B cell (primary cell): ENCODE results near the gene ITSN1. TPM values are rescaled to one million over a fixed set of nuclear protein-coding genes. Genes with fewer than 3 reads are reported as not detected.

Experiments used
- ATAC-seq: fragments of 200-7000 bp; cut with Tn5 transposase; one replicate; pipeline ENCODE4 v1.10.0; 2021; ENCODE audit warnings: low read depth, mild to moderate bottlenecking, moderate number of reproducible peaks, moderate library complexity
- CTCF ChIA-PET: fragments of 350-600 bp; sonication (Branson Sonifier 250); formaldehyde crosslinking; loops from one replicate; lab custom pipeline; 2021; ENCODE audit warnings: antibody characterized with exemption, inconsistent platforms; lab: Charles Lee
- POLR2A ChIA-PET: fragments of 350-600 bp; sonication (Branson Sonifier 250); formaldehyde crosslinking; loops from one replicate; lab custom pipeline; 2021; ENCODE audit warnings: antibody characterized with exemption; lab: Charles Lee
- DNase-seq: peaks from one replicate; pipeline ENCODE4 v3.0.0; 2013
- H2AFZ ChIP-seq: 2 replicates; pipeline ENCODE4 v1.6.1; 2012; ENCODE audit warnings: mild to moderate bottlenecking, low read depth, low read length; ENCODE audit not compliant: insufficient read depth, poor library complexity, severe bottlenecking
- H3K27ac ChIP-seq, 2 donors: 1 replicate in 1 of 2; 2 replicates in 1 of 2; pipeline ENCODE4 v1.5.1; 2012 to 2013; ENCODE audit warnings: low read length in 2 of 2, mild to moderate bottlenecking in 2 of 2, moderate library complexity in 1 of 2
- H3K27me3 ChIP-seq, 4 experiments: fragments of 200-600 bp in 1 of 4; sonication (generic) in 1 of 4; replicated peaks in 1 of 4; 1 replicate in 2 of 4; 2 replicates in 2 of 4; pipeline versions ENCODE4 v1.6.1 to v1.7.0; 2013 to 2016; ENCODE audit warnings: low read length in 3 of 4, mild to moderate bottlenecking in 2 of 4, mixed read lengths in 1 of 4, moderate library complexity in 1 of 4; ENCODE audit not compliant: insufficient read depth in 4 of 4, control insufficient read depth in 3 of 4; ENCODE audit errors: control extremely low read depth in 1 of 4
- H3K36me3 ChIP-seq, 2 experiments: replicated peaks in 1 of 2; 1 replicate in 1 of 2; 2 replicates in 1 of 2; pipeline versions ENCODE4 v1.6.1 to v1.7.1; 2013; ENCODE audit warnings: low read length in 1 of 2; ENCODE audit not compliant: insufficient read depth in 2 of 2, control insufficient read depth in 1 of 2; ENCODE audit errors: control extremely low read depth in 1 of 2, extremely low read depth in 1 of 2
- H3K4me1 ChIP-seq, 2 donors: fragments of 200-600 bp in 1 of 2; sonication (generic) in 1 of 2; 1 replicate in 1 of 2; 2 replicates in 1 of 2; pipeline versions ENCODE4 v1.5.1 to v1.6.1; 2013 to 2017; ENCODE audit warnings: low read length in 2 of 2; ENCODE audit not compliant: control insufficient read depth in 2 of 2, insufficient read depth in 2 of 2
- H3K4me2 ChIP-seq: replicated peaks from 2 replicates; pipeline ENCODE3; 2012; ENCODE audit warnings: mild to moderate bottlenecking, low read depth, low read length; ENCODE audit not compliant: poor library complexity, severe bottlenecking
- H3K4me3 ChIP-seq, 5 experiments: fragments of 200-600 bp in 1 of 5; sonication (generic) in 1 of 5; 1 replicate in 3 of 5; 2 replicates in 2 of 5; pipeline versions ENCODE4 v1.5.1 to v1.7.0; 2011 to 2016; ENCODE audit warnings: low read length in 4 of 5, mild to moderate bottlenecking in 4 of 5, low read depth in 2 of 5, control low read depth in 1 of 5, moderate library complexity in 1 of 5; ENCODE audit not compliant: insufficient read depth in 1 of 5; ENCODE audit errors: control extremely low read depth in 1 of 5, extremely low read depth in 1 of 5
- H3K79me2 ChIP-seq: fragments of 200-600 bp; sonication (generic); one replicate; pipeline ENCODE4 v1.6.0; 2016; ENCODE audit warnings: low read length; ENCODE audit not compliant: control insufficient read depth, insufficient read depth
- H3K9ac ChIP-seq: fragments of 200-600 bp; sonication (generic); 2 replicates; pipeline ENCODE4 v1.6.1; 2017; ENCODE audit warnings: mild to moderate bottlenecking, low read length, moderate library complexity
- H3K9me3 ChIP-seq, 3 donors: one replicate each; pipeline versions ENCODE4 v1.6.1 to v1.7.1; 2013; ENCODE audit warnings: low read length in 2 of 3; ENCODE audit not compliant: control insufficient read depth in 2 of 3, insufficient read depth in 1 of 3; ENCODE audit errors: control extremely low read depth in 1 of 3
- H4K20me1 ChIP-seq: 2 replicates; pipeline ENCODE4 v1.6.0; 2012; ENCODE audit warnings: mild to moderate bottlenecking, low read length; ENCODE audit not compliant: insufficient read depth, control insufficient read depth, poor library complexity, severe bottlenecking
- H3K27ac Mint-ChIP-seq: one replicate; pipeline ENCODE4 v1.8.0; 2021; ENCODE audit warnings: mixed read lengths
- H3K27me3 Mint-ChIP-seq: one replicate; pipeline ENCODE4 v1.8.0; 2021; ENCODE audit warnings: mixed read lengths
- H3K4me1 Mint-ChIP-seq: one replicate; pipeline ENCODE4 v1.8.0; 2021; ENCODE audit warnings: mixed read lengths
- H3K4me3 Mint-ChIP-seq: one replicate; pipeline ENCODE4 v1.8.0; 2021; ENCODE audit warnings: mixed read lengths
- H3K9me3 Mint-ChIP-seq: one replicate; pipeline ENCODE4 v1.8.0; 2022; ENCODE audit warnings: mixed read lengths; ENCODE audit not compliant: insufficient read depth
- EZH2 ChIP-seq: IDR thresholded peaks from 2 replicates; pipeline ENCODE4 v1.6.1; 2012; ENCODE audit warnings: borderline replicate concordance, low read depth, mild to moderate bottlenecking, moderate library complexity, low read length; ENCODE audit not compliant: insufficient read depth, poor library complexity, severe bottlenecking
- WGBS: methylation state at CpG from one replicate; pipeline ENCODE4 v1.1.5; 2013; ENCODE audit warnings: missing lambda C conversion rate; ENCODE audit not compliant: insufficient coverage; 5-methylcytosine and 5-hydroxymethylcytosine counted together
- intact Hi-C: fragments of 100-400 bp; cut with micrococcal nuclease; formaldehyde crosslinking; loops from one replicate; pipeline ENCODE4 v1.10.0; 2022
- polyA plus RNA-seq: library from polyadenylated mRNA; depleted of rRNA; stranded (reverse); fragments of >200 nt; gene quantifications from 2 replicates; pipeline ENCODE4 v1.2.3, GENCODE V29; 2012
- total RNA-seq, 2 donors: library from RNA; stranded (reverse); fragments of 120-200 nt in 1 of 2; gene quantifications; 1 replicate in 1 of 2; 2 replicates in 1 of 2; pipeline versions ENCODE4 v1.2.3 to v1.2.4, GENCODE V29; 2013 to 2022
- TF ChIP-seq, protein P1 (sequence below): fragments of 200-600 bp; IDR thresholded peaks from one replicate; pipeline ENCODE4 v1.8.0; 2022; ENCODE audit warnings: antibody characterized with exemption, mild to moderate bottlenecking

The ITSN1 gene
- total and polyA plus RNA-seq, 2 donors (not counting 1 experiment from before 2014, with no cell fraction given), result 0.31 to 2.4 TPM

DNA sequence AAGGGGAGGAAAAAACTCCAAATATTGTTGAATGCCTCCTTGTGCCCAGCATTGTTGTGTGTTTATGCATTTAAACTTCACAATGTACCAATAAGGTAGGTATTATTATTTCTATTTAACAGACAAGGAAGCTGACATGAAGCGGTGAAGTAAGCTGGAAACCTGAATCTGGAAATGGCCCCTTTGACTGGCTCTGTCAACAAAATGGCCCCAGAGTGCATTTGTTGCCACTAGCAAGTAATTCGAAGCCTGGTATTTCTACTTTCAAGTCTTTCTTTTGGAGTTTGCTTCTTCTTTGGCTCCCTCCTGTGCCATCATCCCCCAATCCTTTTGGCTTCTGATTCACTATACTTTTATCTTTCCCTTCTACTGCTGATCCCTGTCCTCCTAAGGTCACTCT is 23.9 kb upstream of the ITSN1 start:
- no peaks in the 10 kb centered on the region for H3K79me2 ChIP-seq
- H3K4me1 ChIP-seq, result no peaks in the 10 kb centered on the region
- no peak for DNase-seq
- H3K27ac ChIP-seq, result no peak overlapping the region
- Mint-ChIP-seq H3K4me1 (peaks cover 4% of the 10 kb centered on the region), H3K27ac (no peak overlapping the region), H3K4me3 (no peak overlapping the region), H3K9me3 (no peaks in the 10 kb centered on the region), H3K27me3 (no peaks in the 10 kb centered on the region)
- H3K27me3 ChIP-seq, result no peaks in the 10 kb centered on the region
- ChIA-PET POLR2A (no interaction called here), CTCF (interaction anchor here (0.7 kb wide), 1 partner anchor 1448 kb away, joined by 4 read pairs; no protein-coding TSS in a partner anchor)
- no peak overlapping the region for H2AFZ ChIP-seq
- intact Hi-C loops, result no loop called here
- H3K4me2 ChIP-seq, result no peak overlapping the region
- H3K36me3 ChIP-seq, result peaks cover 4 to 23% of the 10 kb centered on the region in 2 experiments
- no peak for ATAC-seq
- TF ChIP-seq EZH2, result no peak
- TF ChIP-seq, protein P1, sequence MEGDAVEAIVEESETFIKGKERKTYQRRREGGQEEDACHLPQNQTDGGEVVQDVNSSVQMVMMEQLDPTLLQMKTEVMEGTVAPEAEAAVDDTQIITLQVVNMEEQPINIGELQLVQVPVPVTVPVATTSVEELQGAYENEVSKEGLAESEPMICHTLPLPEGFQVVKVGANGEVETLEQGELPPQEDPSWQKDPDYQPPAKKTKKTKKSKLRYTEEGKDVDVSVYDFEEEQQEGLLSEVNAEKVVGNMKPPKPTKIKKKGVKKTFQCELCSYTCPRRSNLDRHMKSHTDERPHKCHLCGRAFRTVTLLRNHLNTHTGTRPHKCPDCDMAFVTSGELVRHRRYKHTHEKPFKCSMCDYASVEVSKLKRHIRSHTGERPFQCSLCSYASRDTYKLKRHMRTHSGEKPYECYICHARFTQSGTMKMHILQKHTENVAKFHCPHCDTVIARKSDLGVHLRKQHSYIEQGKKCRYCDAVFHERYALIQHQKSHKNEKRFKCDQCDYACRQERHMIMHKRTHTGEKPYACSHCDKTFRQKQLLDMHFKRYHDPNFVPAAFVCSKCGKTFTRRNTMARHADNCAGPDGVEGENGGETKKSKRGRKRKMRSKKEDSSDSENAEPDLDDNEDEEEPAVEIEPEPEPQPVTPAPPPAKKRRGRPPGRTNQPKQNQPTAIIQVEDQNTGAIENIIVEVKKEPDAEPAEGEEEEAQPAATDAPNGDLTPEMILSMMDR, result no peak
- H3K9ac ChIP-seq, result no peak overlapping the region
- H3K9me3 ChIP-seq, result peaks cover 0 to 3% (median 0%) of the 10 kb centered on the region in 3 donors
- H4K20me1 ChIP-seq, result no peaks in the 10 kb centered on the region
- 92% methylated on average over 1 of the region's 2 CpGs for WGBS
- no peak overlapping the region for H3K4me3 ChIP-seq

DNA sequence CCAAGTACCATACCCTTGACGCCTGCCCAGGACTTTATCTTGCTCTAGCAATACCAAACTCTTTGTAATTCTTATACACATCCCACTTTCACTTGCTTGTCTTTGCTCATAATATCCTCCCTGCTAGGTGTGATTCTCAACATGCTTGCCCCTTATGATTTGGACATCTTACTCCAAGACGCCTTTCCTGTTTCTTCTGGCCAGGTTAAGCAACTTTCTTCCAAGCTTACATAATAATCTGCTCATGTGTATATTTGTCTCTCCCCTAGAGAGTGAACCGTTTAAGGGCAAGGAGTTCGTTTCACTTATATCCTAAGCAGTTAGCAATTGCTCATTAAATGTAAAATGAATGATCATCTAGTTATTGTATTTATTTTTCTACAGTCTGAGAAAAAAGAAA is 22.6 kb upstream of the ITSN1 start:
- POLR2A ChIA-PET, result no interaction called here
- intact Hi-C loops, result no loop called here
- H3K27ac ChIP-seq, result no peak overlapping the region

More for the DNA sequence above, 22.6 kb upstream of the ITSN1 start:
- Mint-ChIP-seq H3K9me3 (no peaks in the 10 kb centered on the region), H3K27ac (no peak overlapping the region), H3K4me1 (peaks cover 4% of the 10 kb centered on the region), H3K4me3 (no peak overlapping the region), H3K27me3 (no peaks in the 10 kb centered on the region)
- Histone ChIP-seq H3K9me3 (peaks cover 0 to 3% (median 0%) of the 10 kb centered on the region in 3 donors), H3K4me3 (no peak overlapping the region), H3K36me3 (peaks cover 4 to 25% of the 10 kb centered on the region in 2 experiments), H3K4me1 (no peaks in the 10 kb centered on the region), H3K4me2 (no peak overlapping the region), H3K79me2 (no peaks in the 10 kb centered on the region), H3K27me3 (no peaks in the 10 kb centered on the region), H3K9ac (no peak overlapping the region), H4K20me1 (no peaks in the 10 kb centered on the region), H2AFZ (no peak overlapping the region)
- DNase-seq (no peak), ATAC-seq (no peak)
- CTCF ChIA-PET, result interaction anchor here (3.8 kb wide), 1 partner anchor 13 kb away, joined by 19 read pairs; no protein-coding TSS in a partner anchor
- 100% methylated on average over 1 of the region's 4 CpGs for WGBS
- TF ChIP-seq EZH2, result no peak
- TF ChIP-seq, protein P1, result no peak
